Stimulated activated CD8-positive, alpha-beta memory T cell treated with anti-CD3 and anti-CD28 coated beads, Interleukin-4, amount 100 ng/mL, for 24 hours (primary cell): ENCODE measurements around the gene GPANK1.
"Not testable (repeated sequence)": the region's sequence is repeated elsewhere in the genome, so short reads cannot be mapped to it uniquely, and the experiment has no call there.

Experiments used
- DNase-seq: peaks from one replicate; pipeline ENCODE4 v3.0.0-alpha.2; 2020; ENCODE audit warnings: low read depth

The GPANK1 gene

GRCh38 chr6:31664790-31665500 is at the start of gene GPANK1:
Gene GPANK1, minus strand, starts transcription at chr6:31664997. Its CDS starts 519 bp downstream, at chr6:31664478.
- peak; percentile 87 for DNase-seq

- no peak for DNase-seq
Observed at GRCh38 chr6:31713991-31714684, 49.3 kb upstream of the GPANK1 start.

- no peak for DNase-seq
Observed at GRCh38 chr6:31713465-31713864, 48.7 kb upstream of the GPANK1 start.

DNA sequence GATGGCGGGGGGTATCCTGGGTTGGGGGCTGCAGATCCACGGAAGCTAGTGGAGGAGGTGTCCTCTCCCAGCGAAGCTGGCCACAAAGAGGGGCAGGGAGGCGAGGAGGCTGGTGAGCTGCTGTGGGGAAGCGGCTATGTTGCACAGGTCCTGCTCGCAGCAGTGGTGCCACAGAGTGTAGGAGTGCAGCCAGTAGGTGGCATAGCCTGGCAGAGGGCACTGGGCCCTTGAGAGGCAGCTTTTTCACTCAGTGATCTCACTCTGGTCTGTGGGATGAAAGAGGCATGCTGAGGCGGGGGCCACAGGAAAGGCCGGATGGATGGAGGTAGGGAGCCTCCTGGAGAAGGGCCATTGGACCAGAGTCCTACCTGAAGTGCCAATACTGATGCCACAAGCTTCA is 47.5 kb upstream of the GPANK1 start:
- no peak for DNase-seq

- no peak for DNase-seq
Observed at GRCh38 chr6:31711233-31711632, 46.4 kb upstream of the GPANK1 start.

DNA sequence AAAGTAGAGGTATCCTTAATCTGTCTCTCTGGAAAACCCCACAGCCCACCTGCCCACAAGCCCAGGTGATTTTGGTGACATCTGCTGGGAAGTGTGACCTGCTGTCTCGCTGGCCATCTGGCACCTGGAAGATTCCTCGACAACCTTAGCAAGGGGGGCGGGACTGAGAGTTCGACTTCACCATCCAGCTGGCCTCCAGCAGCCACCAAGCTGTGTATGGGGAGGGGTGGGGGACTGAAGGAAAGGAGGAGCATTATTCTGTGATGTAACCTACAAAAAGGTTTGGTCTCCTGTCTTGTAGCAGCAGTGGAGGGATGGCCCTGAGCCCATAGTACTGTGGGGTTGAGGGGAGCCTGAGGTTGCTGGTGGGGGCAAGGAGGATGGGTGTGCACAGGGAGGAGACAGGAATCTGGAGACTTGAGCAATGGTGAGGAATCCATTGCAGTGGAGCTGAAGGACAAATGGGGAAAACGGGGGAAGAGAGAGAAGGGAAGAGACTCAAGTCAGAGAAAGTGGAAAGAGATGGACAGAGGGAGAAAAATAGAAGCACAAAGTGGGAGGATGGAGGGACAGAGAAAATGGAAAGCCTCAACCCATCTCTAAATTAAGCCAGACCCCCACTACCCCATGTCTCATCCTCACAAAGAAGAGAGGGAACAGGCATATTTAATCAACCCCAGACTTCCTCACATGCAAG is 45.9 kb upstream of the GPANK1 start:
- DNase-seq: no peak

- DNase-seq: not testable (repeated sequence)
Observed at GRCh38 chr6:31709157-31709556, 44.4 kb upstream of the GPANK1 start.

- DNase-seq: no peak
Observed at GRCh38 chr6:31708224-31708623, 43.4 kb upstream of the GPANK1 start.

DNA sequence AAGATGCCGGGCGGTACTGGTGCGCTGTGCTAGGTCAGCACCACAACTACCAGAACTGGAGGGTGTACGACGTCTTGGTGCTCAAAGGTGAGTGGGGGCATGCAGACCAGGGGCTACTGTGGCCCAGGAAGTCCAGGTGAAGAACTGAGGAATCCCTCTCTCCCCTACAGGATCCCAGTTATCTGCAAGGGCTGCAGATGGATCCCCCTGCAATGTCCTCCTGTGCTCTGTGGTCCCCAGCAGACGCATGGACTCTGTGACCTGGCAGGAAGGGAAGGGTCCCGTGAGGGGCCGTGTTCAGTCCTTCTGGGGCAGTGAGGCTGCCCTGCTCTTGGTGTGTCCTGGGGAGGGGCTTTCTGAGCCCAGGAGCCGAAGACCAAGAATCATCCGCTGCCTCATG is 42.9 kb upstream of the GPANK1 start:
- DNase-seq: no peak

DNA sequence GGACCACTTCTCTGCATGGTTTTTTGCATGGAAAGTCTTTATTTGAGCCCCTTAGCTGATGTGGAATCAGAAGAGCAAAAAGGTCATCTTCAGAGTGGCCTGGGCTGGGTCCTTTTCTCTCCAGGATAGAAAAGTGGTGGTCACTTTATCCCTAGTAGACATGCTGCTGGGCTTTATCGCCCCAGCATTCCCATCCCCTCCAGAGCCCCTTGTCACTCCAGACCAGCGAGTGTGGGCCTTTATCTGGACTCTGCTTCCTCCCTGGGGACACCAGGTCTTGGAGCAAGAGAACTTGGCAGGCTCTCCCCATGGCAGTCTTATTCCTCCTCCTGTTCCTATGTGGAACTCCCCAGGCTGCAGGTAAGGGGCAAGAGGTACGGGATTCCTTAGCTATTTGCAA is 41.8 kb upstream of the GPANK1 start, which contains the start of gene LY6G6F:
Gene LY6G6F, plus strand, starts transcription at position 268 of the 400 bp plus-strand sequence. Its CDS starts 41 bp downstream, at position 309.
- DNase-seq: no peak

- DNase-seq: no peak
Observed at GRCh38 chr6:31705931-31706330, 41.1 kb upstream of the GPANK1 start.

DNA sequence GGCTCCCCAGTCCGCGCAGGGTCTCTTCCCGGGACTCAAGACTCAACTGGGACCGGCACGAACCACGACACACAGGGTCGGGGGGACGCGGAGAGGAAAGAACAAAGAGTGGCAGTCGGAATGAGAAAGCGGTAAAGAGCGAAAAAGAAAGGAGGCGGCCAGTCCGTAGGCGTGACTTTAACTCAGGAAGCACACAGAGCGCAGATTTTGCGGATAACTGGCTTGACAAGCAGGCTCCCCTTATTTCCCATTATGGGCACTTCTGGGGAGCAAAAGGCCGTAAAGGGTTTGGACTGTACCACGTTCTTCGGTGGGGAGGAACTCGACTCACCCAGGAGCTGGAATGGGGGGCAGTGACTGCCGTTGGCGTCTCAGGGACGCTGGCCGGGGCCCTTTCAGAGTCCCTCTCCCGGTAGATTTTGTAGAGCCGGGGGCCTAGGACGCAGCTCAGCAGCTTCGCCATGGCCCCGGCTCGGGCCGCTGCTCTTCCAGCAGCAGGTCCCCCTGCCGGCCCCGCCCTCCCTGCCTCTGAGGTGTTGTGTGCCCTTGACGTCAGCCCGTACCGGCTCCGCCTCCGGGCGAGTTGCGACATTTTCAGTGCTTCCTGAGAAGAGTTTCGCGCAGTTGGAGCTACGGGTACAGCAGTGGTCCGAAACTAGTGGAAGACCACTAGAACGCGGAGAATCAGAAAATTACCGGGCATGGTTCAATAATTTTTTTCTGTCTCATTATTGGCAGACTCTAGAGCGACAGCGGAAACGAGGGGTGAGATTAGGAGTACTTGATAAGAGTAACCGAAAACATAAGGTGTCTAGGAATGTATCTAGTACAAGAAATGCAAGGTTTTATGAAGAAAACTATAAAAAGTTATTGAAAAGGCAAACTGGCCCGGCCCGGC is 38.3 kb upstream of the GPANK1 start, which contains the start of gene ABHD16A:
Gene ABHD16A, minus strand, starts transcription at position 506 of the 898 bp plus-strand sequence. Its CDS starts 43 bp downstream, at position 463.
- DNase-seq: peak; percentile 94

- no peak for DNase-seq
Observed at GRCh38 chr6:31702405-31702818, 37.6 kb upstream of the GPANK1 start.

- no peak for DNase-seq
Observed at GRCh38 chr6:31701666-31702404, 37.0 kb upstream of the GPANK1 start.

DNA sequence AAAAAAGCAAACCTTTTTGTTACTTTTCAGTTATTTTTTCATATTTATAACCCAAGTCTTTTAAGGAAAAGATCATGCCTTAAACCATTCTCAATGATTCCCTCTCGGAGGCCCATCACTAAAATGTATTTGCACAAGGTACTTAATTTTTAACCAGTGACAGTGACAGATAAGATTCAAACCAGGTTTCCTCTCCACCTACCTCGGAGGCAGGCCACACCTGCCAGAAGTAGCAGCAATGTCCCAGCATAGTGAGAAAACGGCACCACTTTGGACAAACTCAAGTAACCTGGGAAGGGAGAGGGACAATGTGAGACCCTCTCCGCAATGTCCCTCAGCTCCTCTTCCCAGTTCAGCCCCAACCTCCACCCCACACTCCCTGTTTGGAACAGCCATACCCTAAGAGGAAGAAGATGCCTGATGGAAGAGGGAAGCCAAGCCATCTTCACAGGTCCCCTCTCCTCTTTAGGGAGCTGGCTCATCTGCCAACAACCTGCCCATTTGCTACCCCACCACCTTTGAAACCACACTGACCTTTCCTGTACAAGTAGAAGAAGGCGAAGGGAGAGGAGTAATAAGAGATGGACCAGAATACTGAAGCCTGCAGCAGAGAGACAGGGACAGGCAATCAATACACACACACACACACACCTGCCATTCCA is 36.1 kb upstream of the GPANK1 start:
- no peak for DNase-seq

- DNase-seq: no peak
Observed at GRCh38 chr6:31697555-31697954, 32.8 kb upstream of the GPANK1 start.

DNA sequence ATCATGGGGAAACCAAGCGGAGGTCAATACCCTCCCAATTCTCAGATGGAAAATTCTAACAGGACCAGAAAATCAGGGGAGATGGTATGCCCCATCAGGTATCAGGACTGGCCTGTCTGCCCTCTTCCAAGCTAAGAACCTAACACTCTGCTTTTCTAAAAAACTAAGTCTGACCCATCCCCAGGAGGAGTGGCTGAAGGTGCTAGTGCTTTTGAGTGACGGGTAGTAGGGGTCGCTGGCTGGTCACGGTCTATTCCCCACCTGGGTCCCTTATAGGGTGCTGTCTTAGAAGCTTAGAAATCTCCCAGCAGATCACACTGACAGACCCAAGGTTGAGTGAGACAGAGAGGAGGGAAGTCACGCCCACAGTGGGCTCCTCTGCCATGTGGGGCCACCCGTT is 28.7 kb upstream of the GPANK1 start:
- DNase-seq: no peak

GRCh38 chr6:31692886-31693285 is 28.1 kb upstream of the GPANK1 start:
- no peak for DNase-seq

DNA sequence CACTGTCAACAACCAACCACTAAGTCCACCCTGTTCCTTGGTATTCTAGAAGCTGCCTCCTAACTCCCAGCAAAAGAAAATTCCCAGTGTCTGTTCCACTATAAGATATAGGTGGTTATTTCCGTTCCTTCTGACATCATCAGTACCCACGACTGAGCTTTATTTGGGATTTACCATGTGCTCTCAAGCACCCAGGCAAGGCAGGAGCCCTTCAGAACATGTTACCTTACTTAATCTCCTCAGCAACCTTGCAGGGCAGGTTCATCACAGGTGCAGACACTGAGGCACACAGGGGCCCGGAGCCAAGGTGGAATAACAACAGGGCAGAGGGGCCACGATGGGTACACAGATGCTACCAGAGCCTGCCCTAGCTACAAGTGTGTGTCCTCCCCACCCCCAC is 27.6 kb upstream of the GPANK1 start:
- no peak for DNase-seq

- DNase-seq: no peak
Observed at GRCh38 chr6:31691564-31692108, 26.8 kb upstream of the GPANK1 start.
